Loucy (cell line): ENCODE measurements around the gene EXOSC10.

Source experiments
- EZH2phosphoT487 ChIP-seq: fragments of 200-600 bp; IDR thresholded peaks from 2 replicates; pipeline ENCODE4 v1.6.1; 2018; ENCODE audit warnings: antibody characterized with exemption, mild to moderate bottlenecking, moderate library complexity, borderline replicate concordance
- TF ChIP-seq, protein P1 (sequence below): fragments of 200-600 bp; sonication (generic); conservative IDR thresholded peaks from 2 replicates; pipeline ENCODE4 v1.5.1; 2014; ENCODE audit warnings: mild to moderate bottlenecking, antibody characterized with exemption, low read length

DNA sequence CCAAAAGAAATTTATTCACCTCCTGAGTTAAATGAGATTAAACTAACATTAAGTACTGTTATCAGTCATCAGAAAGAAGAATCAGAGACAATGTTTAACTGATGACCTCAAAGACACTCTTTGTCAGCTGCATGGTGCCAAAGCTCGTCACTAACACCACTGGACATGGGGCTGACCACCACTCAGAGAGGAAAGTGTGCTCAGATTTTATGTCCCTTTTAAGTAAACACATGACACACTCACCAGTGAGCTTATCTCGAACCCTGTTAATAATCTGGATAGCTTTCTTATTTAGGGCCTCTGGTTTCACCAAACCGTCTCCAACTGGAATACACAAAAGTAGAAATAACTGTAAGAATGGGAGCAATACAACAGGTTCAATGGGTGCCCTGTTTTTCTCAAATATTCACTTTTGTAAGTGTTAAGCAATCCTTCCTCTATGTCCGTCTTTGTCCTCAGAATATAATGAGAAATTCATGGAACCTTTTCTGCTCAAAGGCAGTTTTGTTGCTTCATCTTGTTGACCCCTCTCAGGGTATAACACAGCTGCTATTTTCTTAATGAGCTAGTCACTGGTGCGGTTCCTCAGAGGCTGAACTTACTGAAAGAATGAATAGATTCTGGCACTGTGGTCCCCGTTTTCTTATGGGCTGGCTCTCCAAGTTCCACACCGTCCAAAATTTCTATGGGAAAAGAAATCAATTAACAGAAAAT, 9.5 kb upstream of the EXOSC10 start:
- TF ChIP-seq, protein P1, sequence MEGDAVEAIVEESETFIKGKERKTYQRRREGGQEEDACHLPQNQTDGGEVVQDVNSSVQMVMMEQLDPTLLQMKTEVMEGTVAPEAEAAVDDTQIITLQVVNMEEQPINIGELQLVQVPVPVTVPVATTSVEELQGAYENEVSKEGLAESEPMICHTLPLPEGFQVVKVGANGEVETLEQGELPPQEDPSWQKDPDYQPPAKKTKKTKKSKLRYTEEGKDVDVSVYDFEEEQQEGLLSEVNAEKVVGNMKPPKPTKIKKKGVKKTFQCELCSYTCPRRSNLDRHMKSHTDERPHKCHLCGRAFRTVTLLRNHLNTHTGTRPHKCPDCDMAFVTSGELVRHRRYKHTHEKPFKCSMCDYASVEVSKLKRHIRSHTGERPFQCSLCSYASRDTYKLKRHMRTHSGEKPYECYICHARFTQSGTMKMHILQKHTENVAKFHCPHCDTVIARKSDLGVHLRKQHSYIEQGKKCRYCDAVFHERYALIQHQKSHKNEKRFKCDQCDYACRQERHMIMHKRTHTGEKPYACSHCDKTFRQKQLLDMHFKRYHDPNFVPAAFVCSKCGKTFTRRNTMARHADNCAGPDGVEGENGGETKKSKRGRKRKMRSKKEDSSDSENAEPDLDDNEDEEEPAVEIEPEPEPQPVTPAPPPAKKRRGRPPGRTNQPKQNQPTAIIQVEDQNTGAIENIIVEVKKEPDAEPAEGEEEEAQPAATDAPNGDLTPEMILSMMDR, result no peak
- no peak for TF ChIP-seq EZH2phosphoT487
